A204.1 (cell line): ENCODE measurements around the gene RAPGEF5.

Experiments
- FAIRE-seq: peaks from 2 replicates; lab custom pipeline; 2012; peaks lifted over from hg19 to GRCh38; lab: Jason Lieb, UNC

RAPGEF5 gene

GRCh38 chr7:22151901-22152300 is 205.1 kb downstream of the RAPGEF5 start:
- FAIRE-seq: no peak

- FAIRE-seq: no peak
Observed at GRCh38 chr7:22150221-22150620, 206.7 kb downstream of the RAPGEF5 start.

- no peak for FAIRE-seq
Observed at GRCh38 chr7:22147868-22148267, 209.1 kb downstream of the RAPGEF5 start.

- no peak for FAIRE-seq
Observed at GRCh38 chr7:22146961-22147512, 209.9 kb downstream of the RAPGEF5 start.

GRCh38 chr7:22144950-22145349 is 212.0 kb downstream of the RAPGEF5 start:
- FAIRE-seq: no peak

- no peak for FAIRE-seq
Observed at GRCh38 chr7:22143491-22143890, 213.5 kb downstream of the RAPGEF5 start.

GRCh38 chr7:22142572-22142971 is 214.4 kb downstream of the RAPGEF5 start:
- no peak for FAIRE-seq

- no peak for FAIRE-seq
Observed at GRCh38 chr7:22141355-22141754, 215.6 kb downstream of the RAPGEF5 start.

GRCh38 chr7:22140578-22140977 is 216.4 kb downstream of the RAPGEF5 start:
- no peak for FAIRE-seq

- FAIRE-seq: no peak
Observed at GRCh38 chr7:22138886-22139285, 218.1 kb downstream of the RAPGEF5 start.

GRCh38 chr7:22138106-22138505 is 218.8 kb downstream of the RAPGEF5 start:
- FAIRE-seq: no peak

GRCh38 chr7:22137466-22137865 is 219.5 kb downstream of the RAPGEF5 start:
- FAIRE-seq: no peak

GRCh38 chr7:22137026-22137425 is 219.9 kb downstream of the RAPGEF5 start:
- no peak for FAIRE-seq

- FAIRE-seq: no peak
Observed at GRCh38 chr7:22129819-22130580, 227.0 kb downstream of the RAPGEF5 start.

GRCh38 chr7:22129166-22129565 is 227.8 kb downstream of the RAPGEF5 start:
- no peak for FAIRE-seq

GRCh38 chr7:22128528-22128920 is 228.4 kb downstream of the RAPGEF5 start:
- no peak for FAIRE-seq

- no peak for FAIRE-seq
Observed at GRCh38 chr7:22127835-22128527, 229.0 kb downstream of the RAPGEF5 start.

- no peak for FAIRE-seq
Observed at GRCh38 chr7:22125436-22125835, 231.5 kb downstream of the RAPGEF5 start.

- no peak for FAIRE-seq
Observed at GRCh38 chr7:22124941-22125340, 232.0 kb downstream of the RAPGEF5 start.

GRCh38 chr7:22123139-22123538 is 233.8 kb downstream of the RAPGEF5 start:
- no peak for FAIRE-seq

- no peak for FAIRE-seq
Observed at GRCh38 chr7:22121702-22122474, 235.1 kb downstream of the RAPGEF5 start.

GRCh38 chr7:22120391-22121053 is 236.4 kb downstream of the RAPGEF5 start:
- FAIRE-seq: no peak
